Measurements from ENCODE around the gene KIF26B.

Gene KIF26B

DNA sequence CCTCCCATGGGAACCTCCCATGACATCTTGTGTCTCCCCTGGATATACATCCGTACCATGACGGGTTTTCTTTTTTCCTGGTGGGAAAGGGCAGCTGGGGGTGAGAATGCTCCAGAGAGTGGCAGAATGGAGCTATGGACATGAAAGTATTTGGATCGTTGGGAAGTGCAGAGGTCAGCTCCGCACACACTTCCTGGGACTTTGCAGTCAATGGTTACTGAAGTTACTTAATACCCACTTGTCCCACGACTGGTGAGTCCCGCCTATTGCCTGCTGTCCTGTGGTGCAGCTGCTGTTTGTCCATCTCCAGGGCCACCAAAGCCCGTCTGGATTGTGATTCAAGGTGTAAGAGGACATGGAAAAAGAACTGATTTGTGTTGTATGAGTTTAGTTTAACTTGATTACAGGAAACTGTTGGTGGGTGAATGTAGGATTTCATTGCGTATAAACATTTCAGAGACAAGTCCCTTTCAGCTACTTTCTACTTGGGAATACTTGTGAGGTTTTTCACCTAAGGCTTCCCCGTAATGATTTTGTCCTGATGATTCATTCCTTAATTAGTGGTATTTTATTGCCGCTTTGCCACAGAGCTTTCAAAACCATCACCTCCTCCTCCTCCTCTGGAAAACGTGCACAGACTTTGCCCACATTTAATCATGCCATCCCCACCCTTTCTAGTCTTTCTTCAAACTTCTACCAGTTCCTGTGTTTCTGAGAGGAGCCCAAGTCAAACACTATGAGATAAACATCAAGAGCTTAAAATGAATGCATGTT is 308.8 kb downstream of the KIF26B start:
- Histone ChIP-seq H3K36me3 (ENCODE audit: control insufficient read depth, insufficient read depth, low read length, severe bottlenecking) (no peaks in the 10 kb centered on the region), H3K4me1 (ENCODE audit: control insufficient read depth, insufficient read depth, low read length) (peaks cover 3% of the 10 kb centered on the region), H3K9ac (ENCODE audit: low read length) (no peak overlapping the region), H3K9me3 (ENCODE audit: control insufficient read depth, low read length) (no peaks in the 10 kb centered on the region), H3K27me3 (replicated peaks; ENCODE audit: control insufficient read depth, insufficient read depth, low read length) (peaks cover 15% of the 10 kb centered on the region), H3K4me3 (ENCODE audit: low read length) (no peak overlapping the region)
- no peak for DNase-seq (ENCODE audit: low read depth)

DNA sequence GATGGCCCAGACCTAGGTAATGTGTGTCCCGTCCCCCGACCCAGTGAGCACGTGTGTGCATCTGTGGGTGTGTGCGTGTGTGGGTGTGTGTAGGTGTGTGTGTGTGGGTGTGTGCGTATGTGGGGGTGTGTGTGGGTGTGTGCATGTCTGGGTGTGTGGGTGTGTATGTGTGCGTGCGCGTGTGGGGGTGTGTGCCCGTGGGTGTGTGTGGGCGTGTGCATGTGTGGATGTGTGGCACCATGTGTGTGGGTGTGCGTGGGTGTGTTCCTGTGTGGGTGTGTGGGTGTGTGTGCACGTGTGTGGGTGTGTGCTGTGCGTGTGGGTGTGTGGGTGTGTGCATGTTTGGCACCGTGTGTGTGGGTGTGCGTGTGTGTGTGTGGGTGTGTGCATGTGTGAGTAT is 309.5 kb downstream of the KIF26B start:
- Histone ChIP-seq H3K27me3 (replicated peaks; ENCODE audit: control insufficient read depth, insufficient read depth, low read length) (peaks cover 15% of the 10 kb centered on the region), H3K4me3 (ENCODE audit: low read length) (no peak overlapping the region), H3K9me3 (ENCODE audit: control insufficient read depth, low read length) (no peaks in the 10 kb centered on the region), H3K9ac (ENCODE audit: low read length) (no peak overlapping the region), H3K36me3 (ENCODE audit: control insufficient read depth, insufficient read depth, low read length, severe bottlenecking) (no peaks in the 10 kb centered on the region), H3K4me1 (ENCODE audit: control insufficient read depth, insufficient read depth, low read length) (no peaks in the 10 kb centered on the region)
- no peak for DNase-seq (ENCODE audit: low read depth)

DNA sequence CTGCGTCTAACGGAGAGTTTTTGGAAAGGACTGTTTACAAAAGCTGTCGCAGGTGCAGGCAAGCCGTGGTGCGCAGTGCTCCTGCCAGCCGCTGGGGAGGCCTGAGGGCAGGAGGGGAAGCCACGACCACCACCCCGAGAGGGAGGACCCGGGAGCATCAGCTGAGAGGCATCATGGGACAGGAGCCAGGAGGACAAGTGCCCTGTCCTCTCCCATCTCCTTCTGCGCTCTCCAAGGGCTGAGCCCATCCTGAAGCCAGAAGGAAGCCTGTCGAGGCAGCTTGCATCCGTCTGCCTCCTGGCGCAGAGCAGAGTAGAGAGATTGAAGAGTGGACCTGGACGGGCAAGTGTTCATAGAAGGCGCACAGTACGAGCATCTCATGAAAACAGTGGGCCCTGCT is 310.9 kb downstream of the KIF26B start:
- Histone ChIP-seq H3K4me1 (ENCODE audit: control insufficient read depth, insufficient read depth, low read length) (no peaks in the 10 kb centered on the region), H3K9ac (ENCODE audit: low read length) (no peak overlapping the region), H3K4me3 (ENCODE audit: low read length) (no peak overlapping the region), H3K36me3 (ENCODE audit: control insufficient read depth, insufficient read depth, low read length, severe bottlenecking) (no peaks in the 10 kb centered on the region), H3K9me3 (ENCODE audit: control insufficient read depth, low read length) (no peaks in the 10 kb centered on the region), H3K27me3 (replicated peaks; ENCODE audit: control insufficient read depth, insufficient read depth, low read length) (peaks cover 15% of the 10 kb centered on the region)
- DNase-seq (ENCODE audit: low read depth) = no peak

- Histone ChIP-seq H3K9me3 (ENCODE audit: control insufficient read depth, low read length) (no peaks in the 10 kb centered on the region), H3K4me3 (ENCODE audit: low read length) (no peak overlapping the region), H3K36me3 (ENCODE audit: control insufficient read depth, insufficient read depth, low read length, severe bottlenecking) (no peaks in the 10 kb centered on the region), H3K4me1 (ENCODE audit: control insufficient read depth, insufficient read depth, low read length) (no peaks in the 10 kb centered on the region), H3K9ac (ENCODE audit: low read length) (no peak overlapping the region), H3K27me3 (replicated peaks; ENCODE audit: control insufficient read depth, insufficient read depth, low read length) (peaks cover 15% of the 10 kb centered on the region)
- no peak for DNase-seq (ENCODE audit: low read depth)
These were observed 311.5 kb downstream of the KIF26B start for GRCh38 chr1:245466261-245466660.

DNA sequence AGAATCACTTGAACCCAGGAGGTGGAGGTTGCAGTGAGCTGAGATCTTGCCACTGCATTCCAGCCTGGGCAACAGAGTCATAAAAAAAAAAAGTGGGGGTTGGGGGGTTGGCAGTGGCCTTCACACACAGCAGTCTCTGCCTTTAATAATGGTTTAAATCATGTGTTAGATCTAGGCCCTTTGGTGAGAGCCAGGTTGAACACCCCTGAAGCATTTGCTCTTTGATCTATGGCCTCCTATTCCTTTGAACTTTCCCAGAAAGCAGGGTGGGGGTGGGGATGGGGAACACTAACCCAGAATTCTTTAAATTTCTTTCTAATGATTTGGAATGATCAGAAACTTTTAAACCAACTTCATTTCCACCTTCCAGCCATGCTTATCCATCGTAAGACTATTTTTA is 313.0 kb downstream of the KIF26B start:
- H3K9me3 ChIP-seq (ENCODE audit: control insufficient read depth, low read length) = no peaks in the 10 kb centered on the region

GRCh38 chr1:245469006-245469405 is 314.2 kb downstream of the KIF26B start:
- no peak for DNase-seq (ENCODE audit: low read depth)
- Histone ChIP-seq H3K9ac (ENCODE audit: low read length) (no peak overlapping the region), H3K36me3 (ENCODE audit: control insufficient read depth, insufficient read depth, low read length, severe bottlenecking) (no peaks in the 10 kb centered on the region), H3K4me3 (ENCODE audit: low read length) (no peak overlapping the region), H3K4me1 (ENCODE audit: control insufficient read depth, insufficient read depth, low read length) (no peaks in the 10 kb centered on the region), H3K27me3 (replicated peaks; ENCODE audit: control insufficient read depth, insufficient read depth, low read length) (peaks cover 4% of the 10 kb centered on the region), H3K9me3 (ENCODE audit: control insufficient read depth, low read length) (no peaks in the 10 kb centered on the region)

More for the DNA sequence above, 313.0 kb downstream of the KIF26B start:
- Histone ChIP-seq H3K27me3 (replicated peaks; ENCODE audit: control insufficient read depth, insufficient read depth, low read length) (peaks cover 9% of the 10 kb centered on the region), H3K4me1 (ENCODE audit: control insufficient read depth, insufficient read depth, low read length) (no peaks in the 10 kb centered on the region), H3K4me3 (ENCODE audit: low read length) (no peak overlapping the region), H3K36me3 (ENCODE audit: control insufficient read depth, insufficient read depth, low read length, severe bottlenecking) (no peaks in the 10 kb centered on the region), H3K9ac (ENCODE audit: low read length) (no peak overlapping the region)
- no peak for DNase-seq (ENCODE audit: low read depth)

DNA sequence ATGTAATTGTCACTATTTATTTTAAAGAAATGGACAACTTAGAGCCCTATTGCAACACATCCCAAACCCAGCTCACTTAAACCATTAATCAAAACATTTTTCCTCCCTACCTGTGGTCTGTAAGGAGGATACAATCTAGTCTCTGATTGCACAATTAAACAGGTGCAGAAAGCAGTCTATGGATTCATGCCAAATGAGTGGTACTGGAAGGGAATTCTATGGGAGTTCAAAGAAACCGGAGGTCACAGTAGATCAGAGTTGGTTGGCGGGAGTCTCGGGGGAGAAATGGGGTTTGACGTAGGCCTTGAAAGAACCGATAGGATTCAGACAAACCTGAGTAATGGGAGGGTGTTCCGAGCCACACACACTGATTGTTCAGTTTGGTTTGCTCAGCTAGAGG is 314.9 kb downstream of the KIF26B start:
- Histone ChIP-seq H3K4me1 (ENCODE audit: control insufficient read depth, insufficient read depth, low read length) (no peaks in the 10 kb centered on the region), H3K9me3 (ENCODE audit: control insufficient read depth, low read length) (no peaks in the 10 kb centered on the region), H3K36me3 (ENCODE audit: control insufficient read depth, insufficient read depth, low read length, severe bottlenecking) (no peaks in the 10 kb centered on the region), H3K9ac (ENCODE audit: low read length) (no peak overlapping the region), H3K4me3 (ENCODE audit: low read length) (no peak overlapping the region), H3K27me3 (replicated peaks; ENCODE audit: control insufficient read depth, insufficient read depth, low read length) (peaks cover 4% of the 10 kb centered on the region)
- DNase-seq (ENCODE audit: low read depth) = no peak

GRCh38 chr1:245475126-245475525 is 320.3 kb downstream of the KIF26B start:
- no peak overlapping the region for H3K4me3 ChIP-seq (ENCODE audit: low read length)
- DNase-seq (ENCODE audit: low read depth) = peak; percentile 27
- no peaks in the 10 kb centered on the region for H3K9me3 ChIP-seq (ENCODE audit: control insufficient read depth, low read length)
- H3K36me3 ChIP-seq (ENCODE audit: control insufficient read depth, insufficient read depth, low read length, severe bottlenecking) = no peaks in the 10 kb centered on the region
- no peaks in the 10 kb centered on the region for H3K27me3 ChIP-seq (replicated peaks; ENCODE audit: control insufficient read depth, insufficient read depth, low read length)
- H3K9ac ChIP-seq (ENCODE audit: low read length) = no peak overlapping the region
- H3K4me1 ChIP-seq (ENCODE audit: control insufficient read depth, insufficient read depth, low read length) = no peaks in the 10 kb centered on the region

- Histone ChIP-seq H3K9ac (ENCODE audit: low read length) (no peak overlapping the region), H3K36me3 (ENCODE audit: control insufficient read depth, insufficient read depth, low read length, severe bottlenecking) (no peaks in the 10 kb centered on the region), H3K4me3 (ENCODE audit: low read length) (no peak overlapping the region), H3K4me1 (ENCODE audit: control insufficient read depth, insufficient read depth, low read length) (no peaks in the 10 kb centered on the region), H3K9me3 (ENCODE audit: control insufficient read depth, low read length) (no peaks in the 10 kb centered on the region), H3K27me3 (replicated peaks; ENCODE audit: control insufficient read depth, insufficient read depth, low read length) (no peaks in the 10 kb centered on the region)
- peak; percentile 36 for DNase-seq (ENCODE audit: low read depth)
These were observed 321.3 kb downstream of the KIF26B start for GRCh38 chr1:245475961-245476516.

DNA sequence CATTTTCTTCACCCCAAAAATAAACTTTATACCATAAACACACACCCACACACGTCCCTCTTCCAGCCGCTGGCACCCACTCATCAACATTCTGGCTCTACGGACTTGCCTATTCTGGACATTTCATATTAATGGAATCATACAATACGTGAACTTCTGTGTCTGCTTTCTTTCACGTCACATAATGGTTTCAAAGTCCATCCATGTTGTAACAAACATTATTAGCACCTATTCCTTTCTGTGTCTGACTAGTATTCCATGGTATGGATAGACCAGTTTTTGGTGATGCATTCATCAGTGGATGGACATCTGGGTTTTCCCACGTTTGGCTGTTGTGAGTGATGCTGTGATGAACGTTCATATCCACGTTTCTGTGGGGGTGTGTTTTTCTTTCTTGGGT is 323.2 kb downstream of the KIF26B start:
- Histone ChIP-seq H3K27me3 (replicated peaks; ENCODE audit: control insufficient read depth, insufficient read depth, low read length) (no peaks in the 10 kb centered on the region), H3K9me3 (ENCODE audit: control insufficient read depth, low read length) (no peaks in the 10 kb centered on the region), H3K4me3 (ENCODE audit: low read length) (no peak overlapping the region), H3K4me1 (ENCODE audit: control insufficient read depth, insufficient read depth, low read length) (no peaks in the 10 kb centered on the region), H3K36me3 (ENCODE audit: control insufficient read depth, insufficient read depth, low read length, severe bottlenecking) (no peaks in the 10 kb centered on the region), H3K9ac (ENCODE audit: low read length) (no peak overlapping the region)
- DNase-seq (ENCODE audit: low read depth) = no peak

- Histone ChIP-seq H3K4me1 (ENCODE audit: control insufficient read depth, insufficient read depth, low read length) (peaks cover 2% of the 10 kb centered on the region), H3K4me3 (ENCODE audit: low read length) (no peak overlapping the region), H3K36me3 (ENCODE audit: control insufficient read depth, insufficient read depth, low read length, severe bottlenecking) (no peaks in the 10 kb centered on the region), H3K27me3 (replicated peaks; ENCODE audit: control insufficient read depth, insufficient read depth, low read length) (no peaks in the 10 kb centered on the region), H3K9me3 (ENCODE audit: control insufficient read depth, low read length) (no peaks in the 10 kb centered on the region), H3K9ac (ENCODE audit: low read length) (no peak overlapping the region)
- no peak for DNase-seq (ENCODE audit: low read depth)
These were observed 325.8 kb downstream of the KIF26B start for GRCh38 chr1:245480393-245481120.
